Stimulated activated CD8-positive, alpha-beta memory T cell treated with anti-CD3 and anti-CD28 coated beads, Interleukin-4, amount 100 ng/mL, for 1 hour (primary cell): ENCODE data around the gene SMAD3.

ENCODE experiments used
- DNase-seq, 2 donors: peaks; one replicate each; pipeline ENCODE4 v3.0.0-alpha.2; 2020; ENCODE audit warnings: low read depth in 2 of 2, low spot score in 1 of 2

SMAD3 gene

GRCh38 chr15:67124911-67125588 is 59.6 kb downstream of the SMAD3 start:
- no peak for DNase-seq

- DNase-seq = no peak
These were observed 60.4 kb downstream of the SMAD3 start for GRCh38 chr15:67125589-67126502.

- DNase-seq = no peak
These were observed 61.3 kb downstream of the SMAD3 start for GRCh38 chr15:67126551-67127330.

- no peak for DNase-seq
These were observed 61.9 kb downstream of the SMAD3 start for GRCh38 chr15:67127331-67127664.

GRCh38 chr15:67127965-67128364 is 62.6 kb downstream of the SMAD3 start:
- DNase-seq = no peak

GRCh38 chr15:67130166-67130565 is 64.8 kb downstream of the SMAD3 start:
- no peak for DNase-seq

- DNase-seq = no peak
These were observed 65.5 kb downstream of the SMAD3 start for GRCh38 chr15:67130673-67131601.

GRCh38 chr15:67132276-67132675 is 66.9 kb downstream of the SMAD3 start:
- DNase-seq = no peak

- DNase-seq = no peak
These were observed 67.6 kb downstream of the SMAD3 start for GRCh38 chr15:67133026-67133425.

- no peak for DNase-seq
These were observed 68.3 kb downstream of the SMAD3 start for GRCh38 chr15:67133738-67134066.

- peak; percentile 34 to 45 for DNase-seq
These were observed 68.9 kb downstream of the SMAD3 start for GRCh38 chr15:67134067-67134838.

GRCh38 chr15:67134871-67135492 is 69.6 kb downstream of the SMAD3 start:
- DNase-seq = no peak

- DNase-seq = no peak
These were observed 70.1 kb downstream of the SMAD3 start for GRCh38 chr15:67135494-67135893.

GRCh38 chr15:67136802-67137201 is 71.4 kb downstream of the SMAD3 start:
- no peak for DNase-seq

GRCh38 chr15:67137319-67137718 is 71.9 kb downstream of the SMAD3 start:
- DNase-seq = no peak

GRCh38 chr15:67137951-67138848 is 72.8 kb downstream of the SMAD3 start:
- DNase-seq = no peak

- DNase-seq = no peak
These were observed 73.8 kb downstream of the SMAD3 start for GRCh38 chr15:67138891-67139855.
